HFF-Myc (cell line): Measurements from ENCODE around the gene DCTD.

Source experiments
- DNase-seq: peaks from one replicate; pipeline ENCODE4 v3.0.0-alpha.2; 2011; ENCODE audit warnings: low read depth; ENCODE audit errors: extremely low read depth
- H3K4me3 ChIP-seq: replicated peaks from 2 replicates; pipeline ENCODE4 v1.5.1; 2011; ENCODE audit warnings: low read depth, mild to moderate bottlenecking, control low read depth, low read length
- TF ChIP-seq, protein P1 (sequence below): IDR thresholded peaks from 2 replicates; pipeline ENCODE4 v1.5.1; 2012; ENCODE audit warnings: mild to moderate bottlenecking, low read depth, low read length, control low read depth; ENCODE audit errors: missing control alignments

The DCTD gene

DNA sequence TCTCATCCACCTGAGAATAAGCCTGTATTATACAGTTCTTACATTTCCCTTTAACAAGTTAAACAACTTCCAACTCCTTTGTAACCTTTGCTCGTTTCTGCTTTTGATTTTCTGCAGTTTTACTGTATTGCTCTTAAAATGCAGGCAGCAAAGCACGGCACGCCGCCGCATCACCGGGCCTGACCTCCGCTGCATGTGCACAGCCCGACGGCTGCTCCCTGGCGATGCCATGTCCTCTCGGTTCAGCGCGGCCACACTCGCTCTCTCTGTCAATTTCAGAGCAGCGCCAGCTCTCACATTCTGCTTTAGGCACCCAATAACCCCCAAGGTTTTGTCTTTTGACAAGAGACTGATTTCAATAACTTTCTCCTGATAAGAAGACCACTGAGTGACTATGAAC lies 60.3 kb downstream of the DCTD start:
- no peak for DNase-seq
- H3K4me3 ChIP-seq, result no peak overlapping the region
- TF ChIP-seq, protein P1, sequence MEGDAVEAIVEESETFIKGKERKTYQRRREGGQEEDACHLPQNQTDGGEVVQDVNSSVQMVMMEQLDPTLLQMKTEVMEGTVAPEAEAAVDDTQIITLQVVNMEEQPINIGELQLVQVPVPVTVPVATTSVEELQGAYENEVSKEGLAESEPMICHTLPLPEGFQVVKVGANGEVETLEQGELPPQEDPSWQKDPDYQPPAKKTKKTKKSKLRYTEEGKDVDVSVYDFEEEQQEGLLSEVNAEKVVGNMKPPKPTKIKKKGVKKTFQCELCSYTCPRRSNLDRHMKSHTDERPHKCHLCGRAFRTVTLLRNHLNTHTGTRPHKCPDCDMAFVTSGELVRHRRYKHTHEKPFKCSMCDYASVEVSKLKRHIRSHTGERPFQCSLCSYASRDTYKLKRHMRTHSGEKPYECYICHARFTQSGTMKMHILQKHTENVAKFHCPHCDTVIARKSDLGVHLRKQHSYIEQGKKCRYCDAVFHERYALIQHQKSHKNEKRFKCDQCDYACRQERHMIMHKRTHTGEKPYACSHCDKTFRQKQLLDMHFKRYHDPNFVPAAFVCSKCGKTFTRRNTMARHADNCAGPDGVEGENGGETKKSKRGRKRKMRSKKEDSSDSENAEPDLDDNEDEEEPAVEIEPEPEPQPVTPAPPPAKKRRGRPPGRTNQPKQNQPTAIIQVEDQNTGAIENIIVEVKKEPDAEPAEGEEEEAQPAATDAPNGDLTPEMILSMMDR, result no peak

DNA sequence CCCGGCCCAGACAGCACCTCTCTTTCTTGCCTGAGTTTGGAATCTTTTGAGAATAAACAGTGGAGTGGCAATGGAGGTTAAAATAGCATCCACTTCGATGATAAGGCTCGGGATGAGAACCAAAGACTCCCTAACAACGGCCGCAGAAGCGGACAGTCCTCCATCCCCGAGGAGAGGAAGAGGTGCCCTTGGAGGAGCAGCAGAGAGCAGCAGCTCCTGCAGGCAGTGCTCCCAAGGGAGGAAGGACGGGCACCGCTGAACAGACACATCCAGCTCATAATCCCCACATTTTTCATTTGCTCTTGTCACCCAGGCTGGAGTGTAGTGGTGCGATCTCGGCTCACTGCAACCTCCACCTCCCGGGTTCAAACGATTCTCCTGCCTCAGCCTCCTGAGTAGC lies 61.3 kb downstream of the DCTD start:
- DNase-seq, result no peak
- TF ChIP-seq, protein P1, result no peak
- H3K4me3 ChIP-seq, result no peak overlapping the region

DNA sequence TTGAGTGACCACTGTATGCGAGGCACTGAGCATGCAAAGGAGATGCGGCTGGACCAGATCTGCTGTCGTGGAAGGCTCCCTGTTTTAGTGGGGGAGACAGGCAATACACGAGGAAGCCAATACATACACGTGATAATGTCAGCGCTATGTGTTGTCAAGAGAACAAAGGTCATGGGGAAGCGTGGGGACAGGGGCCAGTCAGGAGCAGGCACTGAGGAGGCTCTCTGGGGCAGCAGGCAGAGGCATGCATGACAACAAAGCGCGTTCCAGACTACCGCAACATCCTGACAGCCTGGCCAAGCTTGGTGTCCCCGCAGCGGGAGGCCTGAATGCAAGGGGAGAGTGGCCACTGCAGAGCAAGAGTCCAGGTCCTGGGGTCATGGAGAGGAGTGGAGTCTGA lies 61.9 kb downstream of the DCTD start:
- TF ChIP-seq, protein P1, result no peak
- no peak for DNase-seq
- no peak overlapping the region for H3K4me3 ChIP-seq

DNA sequence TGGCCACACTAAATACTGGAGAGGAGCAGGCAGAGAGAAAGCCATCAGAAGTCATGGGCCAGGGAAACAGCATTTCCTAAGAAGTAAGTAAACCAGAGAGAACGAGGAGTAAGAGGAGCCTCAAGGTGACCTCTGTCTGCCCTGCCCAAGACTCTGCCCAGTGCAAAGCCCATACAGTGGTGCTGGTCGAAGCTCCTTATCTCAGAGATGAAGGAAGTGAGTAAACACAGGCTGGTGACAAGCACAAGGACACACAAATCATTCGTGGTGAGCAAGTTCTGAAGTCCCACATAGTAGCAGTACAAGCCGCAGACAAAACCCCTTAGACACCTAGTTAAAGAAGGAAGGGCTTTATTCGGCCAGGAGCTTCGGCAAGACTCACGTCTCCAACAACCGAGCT lies 62.7 kb downstream of the DCTD start:
- no peak for DNase-seq
- TF ChIP-seq, protein P1, result no peak
- H3K4me3 ChIP-seq, result no peak overlapping the region

DNA sequence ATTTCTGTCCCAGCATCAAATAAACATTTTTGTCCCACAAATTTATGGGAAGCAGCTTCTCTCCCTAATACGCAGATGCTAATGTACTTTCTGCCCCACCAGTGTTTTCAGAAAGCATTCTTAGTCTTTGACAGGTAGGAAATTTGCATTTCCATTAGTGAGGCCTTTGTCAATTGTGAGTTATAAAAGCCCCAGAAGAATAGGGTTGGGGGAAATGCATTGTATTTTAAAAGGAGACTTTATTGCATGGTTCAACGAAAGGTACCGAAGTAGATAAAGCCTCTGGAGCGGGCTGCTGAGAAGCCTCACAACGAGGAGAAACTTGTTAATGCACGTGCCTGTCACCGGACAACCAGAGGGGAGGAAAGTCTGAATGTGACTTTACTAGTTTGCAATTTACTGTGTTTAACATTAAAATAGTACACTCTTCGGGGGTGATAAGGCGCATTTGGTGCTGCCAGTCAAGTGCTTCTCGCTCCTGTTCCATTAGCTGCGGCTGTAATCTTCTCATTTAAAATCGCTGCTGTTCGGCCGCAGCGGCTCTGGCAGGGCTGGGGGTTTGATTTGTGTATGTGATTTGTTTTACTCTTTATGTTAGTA lies 63.4 kb downstream of the DCTD start:
- no peak overlapping the region for H3K4me3 ChIP-seq
- DNase-seq, result no peak
- TF ChIP-seq, protein P1, result no peak

DNA sequence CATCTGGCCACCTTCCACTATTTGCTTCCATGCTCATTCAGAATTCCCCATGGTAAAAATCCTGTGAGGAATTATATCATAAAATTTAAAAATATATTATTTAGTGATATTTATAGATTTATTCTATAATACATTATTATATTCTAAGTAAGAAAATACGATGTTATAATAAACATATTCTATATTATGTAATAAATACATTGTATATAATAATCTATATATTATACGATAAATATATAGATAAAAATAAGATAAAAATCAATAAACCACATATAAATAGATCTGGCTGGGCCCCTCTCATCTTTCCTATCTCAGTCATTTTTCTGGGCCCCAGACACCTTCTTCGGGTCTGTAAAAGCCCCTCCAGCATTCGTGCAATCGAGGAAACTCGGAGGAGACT lies 68.5 kb downstream of the DCTD start:
- TF ChIP-seq, protein P1, result no peak
- H3K4me3 ChIP-seq, result no peak overlapping the region
- no peak for DNase-seq
